HEK293T (cell line): ENCODE measurements around the gene STEAP3.

Experiments
- BHLHE40 ChIP-seq: fragments of 450-650 bp; IDR thresholded peaks from 2 replicates; pipeline ENCODE4 v1.6.1; 2016; ENCODE audit warnings: mild to moderate bottlenecking, moderate library complexity, borderline replicate concordance
- FOXA1 ChIP-seq: fragments of 450-650 bp; IDR thresholded peaks from 2 replicates; pipeline ENCODE4 v1.6.1; 2016; ENCODE audit warnings: mild to moderate bottlenecking
- FOXM1 ChIP-seq: fragments of 450-650 bp; IDR thresholded peaks from 2 replicates; pipeline ENCODE4 v1.6.1; 2017; ENCODE audit warnings: mild to moderate bottlenecking, borderline replicate concordance
- NFRKB ChIP-seq: fragments of 450-650 bp; IDR thresholded peaks from 2 replicates; pipeline ENCODE4 v1.6.1; 2016; ENCODE audit warnings: mild to moderate bottlenecking, moderate library complexity
- SP1 ChIP-seq: fragments of 450-650 bp; IDR thresholded peaks from 2 replicates; pipeline ENCODE4 v1.6.1; 2017
- SUZ12 ChIP-seq: fragments of 450-650 bp; IDR thresholded peaks from 2 replicates; pipeline ENCODE4 v1.6.1; 2016; ENCODE audit warnings: mild to moderate bottlenecking
- TARDBP ChIP-seq: fragments of 450-650 bp; IDR thresholded peaks from 2 replicates; pipeline ENCODE4 v1.6.1; 2016

GRCh38 chr2:119267604-119268003, 44.0 kb downstream of the STEAP3 start:
- TF ChIP-seq TARDBP (no peak), FOXA1 (no peak), SUZ12 (no peak), BHLHE40 (no peak), FOXM1 (no peak), NFRKB (no peak), SP1 (no peak)
